K562 (cell line): ENCODE results near the gene DMAC2. TPM values are rescaled to one million over a fixed set of nuclear protein-coding genes. Genes with fewer than 3 reads are reported as not detected.

Source experiments
- KLF6 ChIP-seq: fragments of 250-450 bp; sonication (Bioruptor Pico); IDR thresholded peaks from 2 replicates; pipeline ENCODE4 v1.4.0; 2020; ENCODE audit warnings: mild to moderate bottlenecking, moderate library complexity, borderline replicate concordance
- PURB ChIP-seq: sonication (generic); formaldehyde crosslinking; IDR thresholded peaks from 2 replicates; pipeline ENCODE4 v1.9.0; 2021; ENCODE audit warnings: low read depth, mild to moderate bottlenecking, missing genetic modification reagents
- SNRNP70 ChIP-seq: fragments of 200-400 bp; formaldehyde crosslinking; optimal IDR thresholded peaks from 2 replicates; pipeline ENCODE3; 2017; ENCODE audit warnings: low read depth, low read length
- polyA plus RNA-seq, 8 experiments: library from polyadenylated mRNA; depleted of rRNA in 4 of 8; stranded (reverse) in 5 of 8; unstranded in 3 of 8; fragments of >200 nt; fragmentation: Nextera tagmentation in 2 of 8; fragmentation: Illumina TruSeq in 1 of 8; extraction: Ambion mirVana in 2 of 8; extraction: Trizol in 1 of 8; gene quantifications; 2 replicates each; pipeline versions ENCODE4 v1.2.1 to v1.2.3, GENCODE V29; 2011 to 2014; ENCODE audit warnings: inconsistent platforms in 1 of 8, missing spikeins in 1 of 8
- total RNA-seq, 7 experiments: library from RNA; depleted of rRNA in 6 of 7; stranded (reverse); fragments of >200 nt in 6 of 7; fragmentation: Illumina TruSeq in 2 of 7; extraction: Trizol in 2 of 7; gene quantifications; 2 replicates each; pipeline versions ENCODE4 v1.2.1 to v1.2.3, GENCODE V29; 2011 to 2021; ENCODE audit warnings: low replicate concordance in 1 of 7
- TF ChIP-seq, protein P1 (sequence below): fragments of 450-650 bp; IDR thresholded peaks from 2 replicates; pipeline ENCODE4 v1.6.1; 2016; ENCODE audit warnings: low read depth
- TF ChIP-seq, protein P2 (sequence below): fragments of 450-650 bp; IDR thresholded peaks from 2 replicates; pipeline ENCODE4 v1.6.1; 2016; ENCODE audit warnings: borderline replicate concordance
- TF ChIP-seq, protein P3 (sequence below): sonication (generic); formaldehyde crosslinking; IDR thresholded peaks from 2 replicates; pipeline ENCODE4 v1.8.1; 2023; ENCODE audit warnings: mild to moderate bottlenecking, missing genetic modification reagents

The DMAC2 gene
- total and polyA plus RNA-seq, 9 of the 15 experiments (the other 6 are each of a cell fraction or from before 2014, with no cell fraction given): 12.9 to 61.2 (median 43.1) TPM

DNA sequence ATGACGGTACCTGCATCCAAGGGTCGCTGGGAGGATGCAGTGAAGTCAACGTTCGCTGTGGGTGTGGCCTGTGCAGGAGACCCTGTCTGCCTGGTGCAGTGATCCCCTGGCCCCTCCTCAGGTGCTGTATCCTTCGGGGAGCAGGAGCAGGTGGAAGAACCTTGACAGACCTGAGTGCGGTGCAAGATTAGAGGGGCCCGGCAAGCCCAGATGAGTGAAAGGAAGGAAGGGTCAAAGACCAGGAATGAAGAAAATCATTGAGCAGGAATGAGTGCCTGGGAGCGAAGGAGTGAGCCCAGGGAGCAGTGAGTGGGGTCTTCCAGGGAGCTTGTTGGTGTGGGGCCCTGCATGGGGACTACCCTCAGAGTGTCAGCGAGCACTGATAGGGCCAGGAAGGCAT is 25.3 kb downstream of the DMAC2 start (continued):
- TF ChIP-seq, protein P1, sequence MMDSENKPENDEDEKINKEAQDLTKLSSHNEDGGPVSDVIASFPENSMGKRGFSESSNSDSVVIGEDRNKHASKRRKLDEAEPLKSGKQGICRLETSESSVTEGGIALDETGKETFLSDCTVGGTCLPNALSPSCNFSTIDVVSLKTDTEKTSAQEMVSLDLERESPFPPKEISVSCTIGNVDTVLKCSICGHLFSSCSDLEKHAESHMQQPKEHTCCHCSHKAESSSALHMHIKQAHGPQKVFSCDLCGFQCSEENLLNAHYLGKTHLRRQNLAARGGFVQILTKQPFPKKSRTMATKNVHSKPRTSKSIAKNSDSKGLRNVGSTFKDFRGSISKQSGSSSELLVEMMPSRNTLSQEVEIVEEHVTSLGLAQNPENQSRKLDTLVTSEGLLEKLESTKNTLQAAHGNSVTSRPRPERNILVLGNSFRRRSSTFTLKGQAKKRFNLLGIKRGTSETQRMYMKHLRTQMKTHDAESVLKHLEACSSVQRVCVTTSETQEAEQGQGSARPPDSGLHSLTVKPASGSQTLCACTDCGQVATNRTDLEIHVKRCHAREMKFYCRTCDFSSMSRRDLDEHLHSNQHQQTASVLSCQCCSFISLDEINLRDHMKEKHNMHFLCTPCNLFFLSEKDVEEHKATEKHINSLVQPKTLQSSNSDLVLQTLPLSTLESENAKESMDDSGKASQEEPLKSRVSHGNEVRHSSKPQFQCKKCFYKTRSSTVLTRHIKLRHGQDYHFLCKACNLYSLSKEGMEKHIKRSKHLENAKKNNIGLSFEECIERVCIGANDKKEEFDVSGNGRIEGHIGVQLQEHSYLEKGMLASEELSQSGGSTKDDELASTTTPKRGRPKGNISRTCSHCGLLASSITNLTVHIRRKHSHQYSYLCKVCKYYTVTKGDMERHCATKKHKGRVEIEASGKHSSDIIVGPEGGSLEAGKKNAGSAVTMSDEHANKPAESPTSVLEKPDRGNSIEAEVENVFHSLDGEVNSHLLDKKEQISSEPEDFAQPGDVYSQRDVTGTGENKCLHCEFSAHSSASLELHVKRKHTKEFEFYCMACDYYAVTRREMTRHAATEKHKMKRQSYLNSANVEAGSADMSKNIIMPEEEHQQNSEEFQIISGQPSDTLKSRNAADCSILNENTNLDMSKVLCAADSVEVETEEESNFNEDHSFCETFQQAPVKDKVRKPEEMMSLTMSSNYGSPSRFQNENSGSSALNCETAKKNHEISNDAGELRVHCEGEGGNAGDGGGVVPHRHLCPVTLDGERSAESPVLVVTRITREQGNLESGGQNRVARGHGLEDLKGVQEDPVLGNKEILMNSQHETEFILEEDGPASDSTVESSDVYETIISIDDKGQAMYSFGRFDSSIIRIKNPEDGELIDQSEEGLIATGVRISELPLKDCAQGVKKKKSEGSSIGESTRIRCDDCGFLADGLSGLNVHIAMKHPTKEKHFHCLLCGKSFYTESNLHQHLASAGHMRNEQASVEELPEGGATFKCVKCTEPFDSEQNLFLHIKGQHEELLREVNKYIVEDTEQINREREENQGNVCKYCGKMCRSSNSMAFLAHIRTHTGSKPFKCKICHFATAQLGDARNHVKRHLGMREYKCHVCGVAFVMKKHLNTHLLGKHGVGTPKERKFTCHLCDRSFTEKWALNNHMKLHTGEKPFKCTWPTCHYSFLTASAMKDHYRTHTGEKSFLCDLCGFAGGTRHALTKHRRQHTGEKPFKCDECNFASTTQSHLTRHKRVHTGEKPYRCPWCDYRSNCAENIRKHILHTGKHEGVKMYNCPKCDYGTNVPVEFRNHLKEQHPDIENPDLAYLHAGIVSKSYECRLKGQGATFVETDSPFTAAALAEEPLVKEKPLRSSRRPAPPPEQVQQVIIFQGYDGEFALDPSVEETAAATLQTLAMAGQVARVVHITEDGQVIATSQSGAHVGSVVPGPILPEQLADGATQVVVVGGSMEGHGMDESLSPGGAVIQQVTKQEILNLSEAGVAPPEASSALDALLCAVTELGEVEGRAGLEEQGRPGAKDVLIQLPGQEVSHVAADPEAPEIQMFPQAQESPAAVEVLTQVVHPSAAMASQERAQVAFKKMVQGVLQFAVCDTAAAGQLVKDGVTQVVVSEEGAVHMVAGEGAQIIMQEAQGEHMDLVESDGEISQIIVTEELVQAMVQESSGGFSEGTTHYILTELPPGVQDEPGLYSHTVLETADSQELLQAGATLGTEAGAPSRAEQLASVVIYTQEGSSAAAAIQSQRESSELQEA: no peak
- TF ChIP-seq SNRNP70 (no peak), PURB (CRISPR knock-in tag) (no peak), KLF6 (CRISPR knock-in tag) (no peak)
- TF ChIP-seq, protein P2, sequence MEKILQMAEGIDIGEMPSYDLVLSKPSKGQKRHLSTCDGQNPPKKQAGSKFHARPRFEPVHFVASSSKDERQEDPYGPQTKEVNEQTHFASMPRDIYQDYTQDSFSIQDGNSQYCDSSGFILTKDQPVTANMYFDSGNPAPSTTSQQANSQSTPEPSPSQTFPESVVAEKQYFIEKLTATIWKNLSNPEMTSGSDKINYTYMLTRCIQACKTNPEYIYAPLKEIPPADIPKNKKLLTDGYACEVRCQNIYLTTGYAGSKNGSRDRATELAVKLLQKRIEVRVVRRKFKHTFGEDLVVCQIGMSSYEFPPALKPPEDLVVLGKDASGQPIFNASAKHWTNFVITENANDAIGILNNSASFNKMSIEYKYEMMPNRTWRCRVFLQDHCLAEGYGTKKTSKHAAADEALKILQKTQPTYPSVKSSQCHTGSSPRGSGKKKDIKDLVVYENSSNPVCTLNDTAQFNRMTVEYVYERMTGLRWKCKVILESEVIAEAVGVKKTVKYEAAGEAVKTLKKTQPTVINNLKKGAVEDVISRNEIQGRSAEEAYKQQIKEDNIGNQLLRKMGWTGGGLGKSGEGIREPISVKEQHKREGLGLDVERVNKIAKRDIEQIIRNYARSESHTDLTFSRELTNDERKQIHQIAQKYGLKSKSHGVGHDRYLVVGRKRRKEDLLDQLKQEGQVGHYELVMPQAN: no peak
- TF ChIP-seq, protein P3, sequence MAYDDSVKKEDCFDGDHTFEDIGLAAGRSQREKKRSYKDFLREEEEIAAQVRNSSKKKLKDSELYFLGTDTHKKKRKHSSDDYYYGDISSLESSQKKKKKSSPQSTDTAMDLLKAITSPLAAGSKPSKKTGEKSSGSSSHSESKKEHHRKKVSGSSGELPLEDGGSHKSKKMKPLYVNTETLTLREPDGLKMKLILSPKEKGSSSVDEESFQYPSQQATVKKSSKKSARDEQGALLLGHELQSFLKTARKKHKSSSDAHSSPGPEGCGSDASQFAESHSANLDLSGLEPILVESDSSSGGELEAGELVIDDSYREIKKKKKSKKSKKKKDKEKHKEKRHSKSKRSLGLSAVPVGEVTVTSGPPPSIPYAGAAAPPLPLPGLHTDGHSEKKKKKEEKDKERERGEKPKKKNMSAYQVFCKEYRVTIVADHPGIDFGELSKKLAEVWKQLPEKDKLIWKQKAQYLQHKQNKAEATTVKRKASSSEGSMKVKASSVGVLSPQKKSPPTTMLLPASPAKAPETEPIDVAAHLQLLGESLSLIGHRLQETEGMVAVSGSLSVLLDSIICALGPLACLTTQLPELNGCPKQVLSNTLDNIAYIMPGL (CRISPR knock-in tag): no peak
